Measurements from ENCODE around the gene ABTB2. TPM values are rescaled to one million over a fixed set of nuclear protein-coding genes. Genes with fewer than 3 reads are reported as not detected.

The ABTB2 gene
- total RNA-seq, 4 donors from 2014 or later, result 0.79 to 4.1 (median 3.7) TPM

GRCh38 chr11:34124885-34125668 lies 232.7 kb downstream of the ABTB2 start:
- no peaks in the 10 kb centered on the region for H3K27me3 ChIP-seq
- H3K4me1 ChIP-seq, result no peaks in the 10 kb centered on the region
- no peak overlapping the region for H3K27ac ChIP-seq
- intact Hi-C loops (cut with DNase I), result no loop called here
- peaks cover 25 to 100% (median 51%) of the 10 kb centered on the region in 3 donors for H3K36me3 ChIP-seq
- no peaks in the 10 kb centered on the region for H3K9me3 ChIP-seq
- TF ChIP-seq POLR2A (IDR thresholded peaks at IDR 0.05) (no peak), CTCF (IDR thresholded peaks at IDR 0.05) (no peak)
- WGBS, 2 donors, result 71 to 77% methylated on average over 4 of the region's 4 CpGs
- no peak overlapping the region for H3K4me3 ChIP-seq
- DNase-seq, result no peak

GRCh38 chr11:34120651-34121050 lies 237.2 kb downstream of the ABTB2 start:
- H3K9me3 ChIP-seq, result no peaks in the 10 kb centered on the region
- no peaks in the 10 kb centered on the region for H3K4me1 ChIP-seq
- no peak for TF ChIP-seq POLR2A (IDR thresholded peaks at IDR 0.05)
- TF ChIP-seq CTCF (IDR thresholded peaks at IDR 0.05), result no peak
- 88 to 93% methylated on average over 4 of the region's 4 CpGs for WGBS, 2 donors
- no peak overlapping the region for H3K4me3 ChIP-seq
- no peak overlapping the region for H3K27ac ChIP-seq
- H3K27me3 ChIP-seq, result no peaks in the 10 kb centered on the region
- H3K36me3 ChIP-seq, result peaks cover 46 to 100% (median 74%) of the 10 kb centered on the region in 3 donors
- no peak for DNase-seq
- intact Hi-C loops (cut with DNase I), result no loop called here

GRCh38 chr11:34114471-34114870 lies 243.3 kb downstream of the ABTB2 start:
- intact Hi-C loops (cut with DNase I), result no loop called here
- Histone ChIP-seq H3K27me3 (no peaks in the 10 kb centered on the region), H3K9me3 (no peaks in the 10 kb centered on the region), H3K4me3 (no peak overlapping the region), H3K36me3 (peaks cover 30 to 99% (median 75%) of the 10 kb centered on the region in 3 donors), H3K27ac (no peak overlapping the region), H3K4me1 (no peaks in the 10 kb centered on the region)
- DNase-seq, result no peak
- TF ChIP-seq CTCF (IDR thresholded peaks at IDR 0.05) (no peak), POLR2A (IDR thresholded peaks at IDR 0.05) (no peak)
- WGBS, 2 donors, result 92 to 94% methylated on average over 4 to 5 of the region's 5 CpGs

GRCh38 chr11:34114014-34114413 lies 243.8 kb downstream of the ABTB2 start:
- WGBS, 2 donors, result 92 to 100% methylated on average over 2 of the region's 2 CpGs
- DNase-seq, result no peak
- Histone ChIP-seq H3K4me1 (no peaks in the 10 kb centered on the region), H3K27ac (no peak overlapping the region), H3K4me3 (no peak overlapping the region), H3K9me3 (no peaks in the 10 kb centered on the region), H3K36me3 (peaks cover 26 to 99% (median 70%) of the 10 kb centered on the region in 3 donors), H3K27me3 (no peaks in the 10 kb centered on the region)
- TF ChIP-seq POLR2A (IDR thresholded peaks at IDR 0.05) (no peak), CTCF (IDR thresholded peaks at IDR 0.05) (no peak)
- intact Hi-C loops (cut with DNase I), result no loop called here

GRCh38 chr11:34111722-34112270 lies 246.0 kb downstream of the ABTB2 start:
- Histone ChIP-seq H3K9me3 (no peaks in the 10 kb centered on the region), H3K27me3 (no peaks in the 10 kb centered on the region), H3K36me3 (peaks cover 9 to 93% (median 55%) of the 10 kb centered on the region in 3 donors), H3K4me3 (no peak overlapping the region), H3K27ac (no peak overlapping the region), H3K4me1 (peaks cover 0 to 14% (median 4%) of the 10 kb centered on the region in 3 donors)
- intact Hi-C loops (cut with DNase I), result no loop called here
- DNase-seq, result no peak
- no peak for TF ChIP-seq POLR2A (IDR thresholded peaks at IDR 0.05)
- 92 to 95% methylated on average over 5 to 6 of the region's 6 CpGs for WGBS, 2 donors

Measured in esophagus squamous epithelium (tissue), 5 donors.